GM21381 (cell line): ENCODE results near the gene CACNA1F.

Source experiments
- ATAC-seq: cut with Tn5 transposase; IDR thresholded peaks from one replicate; pipeline ENCODE4 v1.9.1; 2021; ENCODE audit warnings: mild to moderate bottlenecking, moderate library complexity; ENCODE audit not compliant: unreplicated experiment

CACNA1F gene

DNA sequence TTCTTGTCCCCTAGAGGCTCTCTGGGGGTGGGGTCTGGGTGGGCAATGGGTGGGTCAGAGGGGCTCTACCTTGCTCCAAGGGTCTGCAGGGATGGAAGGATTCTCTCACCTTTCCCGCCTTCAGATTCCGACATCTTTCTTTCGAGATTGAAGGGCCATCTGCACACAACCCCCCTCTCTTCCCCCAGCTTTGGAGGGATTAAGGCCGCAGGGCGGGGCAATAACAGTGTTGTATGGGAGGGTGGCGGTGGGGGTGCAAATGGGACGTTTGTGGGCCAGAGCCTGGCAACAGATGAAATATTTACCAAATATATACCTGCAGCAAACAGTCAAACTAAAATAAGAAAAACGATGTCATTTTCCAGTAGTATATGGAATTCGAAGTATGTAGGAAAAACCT lies at the start of gene CACNA1F:
CACNA1F (minus strand) TSS at position 165 of the 400 bp plus-strand sequence; CDS start at position 134, 31 bp downstream.
- no peak for ATAC-seq

DNA sequence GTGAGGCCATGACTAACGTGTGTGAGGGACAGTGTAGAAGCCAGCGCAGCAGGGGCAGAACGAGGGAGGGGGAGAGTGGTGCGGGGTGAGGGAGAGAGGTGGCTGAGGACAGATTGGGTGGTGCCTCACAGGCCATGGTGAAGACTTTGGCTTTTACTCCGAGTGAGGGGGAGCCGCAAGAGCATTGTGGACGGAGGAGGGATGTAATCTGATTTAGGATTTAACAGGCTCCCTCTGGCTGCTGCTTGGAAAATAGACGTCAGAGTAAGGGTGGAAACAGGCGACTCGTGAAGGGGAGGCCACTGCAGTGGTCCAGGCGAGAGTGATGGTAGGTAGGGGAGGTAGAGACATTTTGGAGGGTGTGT lies 49.5 kb upstream of the CACNA1F start:
- no peak for ATAC-seq

DNA sequence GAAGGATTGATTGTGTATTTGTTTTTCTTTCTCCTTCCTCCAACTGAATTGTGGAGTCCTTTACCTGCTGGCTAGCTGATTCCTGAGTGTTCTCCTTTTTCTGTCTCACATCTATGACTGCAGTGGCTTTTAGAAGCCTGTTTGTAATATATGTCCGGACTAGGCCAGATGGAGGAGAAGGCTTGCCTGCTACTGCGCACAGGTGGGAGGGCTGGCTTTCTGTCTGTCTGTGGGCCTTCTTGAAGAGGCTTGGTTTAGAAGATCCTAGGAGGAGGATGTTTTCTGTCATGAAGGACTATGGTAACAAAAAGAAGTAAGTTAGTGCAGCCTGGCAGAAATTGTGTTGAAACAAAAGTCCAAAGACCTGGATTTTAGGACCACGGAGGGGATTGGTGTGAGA lies 44.9 kb upstream of the CACNA1F start:
- no peak for ATAC-seq

DNA sequence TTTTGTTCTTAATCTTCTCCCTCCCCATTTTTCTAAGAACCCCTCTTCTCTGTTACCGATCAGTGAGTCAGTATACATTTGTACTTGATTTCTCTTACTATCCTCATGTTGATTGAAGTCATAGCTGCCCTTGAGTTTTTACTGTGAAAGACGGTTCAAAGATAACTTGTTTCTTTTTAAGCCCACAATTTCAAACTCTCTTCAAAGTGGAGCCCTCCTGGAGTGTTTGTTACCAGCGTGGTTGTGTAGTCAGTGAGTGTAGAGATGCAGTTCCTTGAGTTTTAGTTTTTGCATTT lies 44.3 kb upstream of the CACNA1F start:
- ATAC-seq: no peak

DNA sequence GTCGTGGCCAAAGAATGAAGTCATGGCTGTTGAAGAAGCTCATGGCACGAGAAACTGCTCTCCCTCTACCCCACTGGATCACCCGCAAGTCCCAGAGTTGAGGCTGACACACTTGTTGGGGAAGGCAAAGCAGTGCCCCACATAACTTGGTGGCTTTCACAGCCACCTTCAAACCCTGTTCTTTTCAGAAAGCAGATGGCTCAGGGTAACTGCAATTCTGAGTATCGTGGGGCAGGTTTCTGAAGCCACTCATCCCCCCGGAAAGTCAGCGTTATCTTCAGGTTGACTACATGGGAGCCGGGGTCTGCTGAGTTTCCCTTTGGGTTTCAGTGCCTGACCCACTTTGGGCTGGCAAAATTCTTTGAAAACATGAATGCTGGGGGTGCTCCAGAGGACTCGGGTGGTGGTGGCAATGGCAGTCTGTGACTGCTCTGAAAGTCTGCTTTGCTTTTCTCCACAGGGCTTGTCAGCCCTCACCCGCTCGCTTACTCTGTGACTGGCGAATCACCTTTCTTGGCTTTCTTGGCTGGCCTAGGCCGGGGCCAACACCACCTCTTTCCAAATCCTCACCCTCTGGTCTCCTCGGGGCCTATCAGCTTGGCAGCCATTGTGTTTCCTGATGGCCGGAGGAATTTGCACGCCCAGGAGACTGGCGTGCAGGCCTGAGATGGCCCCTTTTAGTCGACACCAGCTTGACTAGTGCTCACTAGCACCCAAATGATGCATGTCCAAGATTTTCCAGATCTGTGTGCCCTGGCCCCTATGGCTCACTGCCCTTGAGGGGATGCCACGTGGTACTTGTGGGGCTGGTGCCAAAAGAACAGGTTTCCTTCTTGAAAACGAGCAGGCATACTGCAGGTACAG lies 43.8 kb upstream of the CACNA1F start:
- no peak for ATAC-seq

DNA sequence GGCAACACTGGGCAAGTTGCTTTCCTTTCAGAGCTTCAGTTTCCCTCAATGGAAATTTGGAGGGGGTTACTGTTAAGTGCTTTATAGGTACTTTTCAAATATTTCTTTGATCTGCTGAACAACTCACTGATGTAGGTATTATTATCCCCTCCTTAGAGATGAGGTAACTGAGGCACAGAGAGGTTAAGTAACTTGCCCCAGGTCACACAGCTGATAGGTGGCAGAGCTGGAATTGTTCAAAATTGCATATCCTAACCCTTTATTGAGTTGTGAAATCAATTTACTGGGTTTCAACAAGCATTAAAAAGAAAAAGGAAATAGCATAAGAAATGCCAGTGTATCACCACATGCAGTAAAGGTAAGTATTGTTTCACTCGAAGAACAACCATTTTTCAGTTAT lies 43.1 kb upstream of the CACNA1F start:
- no peak for ATAC-seq

DNA sequence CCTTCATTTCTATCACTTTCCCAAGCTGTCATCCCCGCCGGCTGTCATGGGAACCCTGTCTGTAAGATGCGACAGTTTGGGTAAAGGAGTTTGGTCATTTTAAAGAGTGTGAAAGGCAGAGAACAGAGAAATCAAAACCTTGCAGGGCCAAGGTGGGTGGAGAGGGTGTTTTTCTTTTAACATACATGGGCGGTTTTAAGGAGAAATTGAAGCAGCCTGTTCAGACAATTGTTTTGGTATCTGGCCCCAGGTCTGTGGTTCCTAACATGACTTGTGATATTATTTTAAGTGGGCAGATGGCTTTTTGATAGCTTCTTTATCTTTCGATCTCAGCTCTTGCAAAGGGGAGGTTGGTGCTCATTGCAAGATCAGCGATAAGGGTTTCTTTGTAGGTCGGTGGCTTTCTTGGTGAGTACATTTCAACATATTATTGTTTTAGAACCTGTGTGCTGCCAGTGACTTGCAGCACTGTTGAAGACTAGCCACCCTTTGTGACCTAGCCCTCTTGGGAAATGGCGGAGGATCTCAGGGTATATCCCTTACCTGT lies 40.1 kb upstream of the CACNA1F start:
- ATAC-seq: no peak

DNA sequence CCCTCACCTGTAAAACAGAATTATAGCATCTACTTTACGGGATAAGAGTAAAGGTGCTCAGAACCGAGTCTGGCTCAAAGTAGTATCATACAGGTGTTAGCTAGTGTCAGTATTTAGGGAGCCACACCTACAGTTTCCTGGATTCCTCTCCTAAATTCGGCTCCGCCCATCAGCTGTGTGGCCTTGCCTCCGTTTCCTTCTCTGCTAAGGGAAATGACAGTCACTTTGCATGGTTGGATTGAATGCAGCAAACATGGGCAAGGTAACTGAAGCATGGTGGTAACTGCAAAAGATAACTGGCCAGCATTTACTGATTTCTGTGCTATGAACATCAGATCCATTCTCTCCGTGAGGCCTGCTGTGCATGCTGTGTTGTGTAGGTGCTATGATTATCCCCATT lies 39.3 kb upstream of the CACNA1F start:
- ATAC-seq: no peak

DNA sequence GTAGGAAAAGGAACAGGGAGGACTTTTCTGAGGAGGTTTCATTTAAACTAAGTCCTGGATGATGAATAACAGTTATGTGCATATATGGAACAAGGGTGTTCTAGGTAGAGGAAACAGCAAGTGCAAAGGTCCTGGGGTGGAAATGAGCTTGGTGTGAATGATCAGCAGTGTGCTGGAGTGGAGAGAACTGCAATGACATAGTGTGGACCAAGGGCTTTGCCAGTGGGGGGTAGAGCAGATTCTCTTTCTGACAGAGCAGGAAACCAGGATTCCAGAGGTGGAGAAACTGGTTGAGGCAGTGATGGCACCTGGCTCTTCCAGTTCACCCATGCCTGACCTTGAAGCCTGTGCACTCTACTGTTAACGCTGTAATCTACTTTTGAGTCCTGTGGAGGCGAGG lies 38.2 kb upstream of the CACNA1F start:
- ATAC-seq: no peak

DNA sequence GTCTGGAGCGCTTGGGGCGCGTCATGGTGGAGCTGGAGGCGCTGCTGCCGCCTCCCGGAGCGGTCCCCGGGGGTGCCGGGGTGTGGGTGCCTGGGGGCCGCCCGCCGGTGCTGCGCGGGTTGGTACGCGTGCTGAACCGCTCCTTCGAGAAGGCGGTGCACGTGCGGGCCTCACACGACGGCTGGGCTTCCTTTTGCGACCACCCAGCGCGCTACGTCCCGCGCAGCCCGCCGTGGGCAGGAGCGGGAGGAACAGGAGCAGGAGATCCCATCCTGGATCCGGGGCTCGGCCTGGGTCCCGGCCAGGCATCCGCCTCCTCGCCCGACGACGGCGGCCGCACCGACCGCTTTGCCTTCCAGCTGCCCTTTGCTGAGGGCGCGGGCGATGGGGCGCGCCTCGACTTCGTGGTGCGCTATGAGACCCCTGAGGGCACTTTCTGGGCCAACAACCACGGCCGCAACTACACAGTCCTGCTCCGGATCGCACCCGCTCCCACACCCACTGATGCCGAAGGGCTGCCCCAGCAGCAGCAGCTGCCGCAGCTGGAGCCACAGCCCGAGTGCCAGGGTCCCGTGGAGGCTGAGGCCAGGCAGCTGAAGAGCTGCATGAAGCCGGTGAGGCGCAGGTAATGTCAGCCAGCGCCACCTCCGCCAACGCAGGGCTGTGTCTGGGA lies 37.2 kb upstream of the CACNA1F start:
- ATAC-seq: no peak

DNA sequence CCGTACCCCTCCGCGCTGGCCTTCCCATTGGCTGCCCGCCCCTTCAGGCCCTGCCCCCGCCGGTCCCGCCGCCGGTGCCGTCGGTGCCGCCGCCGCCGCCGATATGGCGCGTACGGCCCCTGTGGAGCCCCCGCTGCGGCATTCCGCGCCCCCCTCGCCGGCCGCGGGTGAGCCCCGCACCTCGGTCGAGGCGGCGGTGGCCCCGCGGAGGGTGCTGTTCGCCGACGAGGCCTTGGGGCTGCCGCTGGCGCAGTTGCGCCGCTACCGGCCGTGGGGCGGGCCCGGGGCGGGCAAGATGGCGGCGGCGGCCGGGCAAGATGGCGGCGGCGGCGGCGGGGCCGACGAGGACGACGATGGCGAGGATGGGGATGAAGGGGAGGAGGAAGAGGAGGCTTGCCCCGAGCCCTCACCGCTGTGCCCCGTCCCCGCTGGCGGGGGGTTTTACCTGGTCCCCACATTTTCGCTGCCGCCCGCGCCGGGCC lies 36.7 kb upstream of the CACNA1F start, which contains the start of gene PPP1R3F:
PPP1R3F (plus strand) TSS at position 27 of the 482 bp plus-strand sequence; CDS start at position 104, 77 bp downstream.
- ATAC-seq: peak; percentile 27

DNA sequence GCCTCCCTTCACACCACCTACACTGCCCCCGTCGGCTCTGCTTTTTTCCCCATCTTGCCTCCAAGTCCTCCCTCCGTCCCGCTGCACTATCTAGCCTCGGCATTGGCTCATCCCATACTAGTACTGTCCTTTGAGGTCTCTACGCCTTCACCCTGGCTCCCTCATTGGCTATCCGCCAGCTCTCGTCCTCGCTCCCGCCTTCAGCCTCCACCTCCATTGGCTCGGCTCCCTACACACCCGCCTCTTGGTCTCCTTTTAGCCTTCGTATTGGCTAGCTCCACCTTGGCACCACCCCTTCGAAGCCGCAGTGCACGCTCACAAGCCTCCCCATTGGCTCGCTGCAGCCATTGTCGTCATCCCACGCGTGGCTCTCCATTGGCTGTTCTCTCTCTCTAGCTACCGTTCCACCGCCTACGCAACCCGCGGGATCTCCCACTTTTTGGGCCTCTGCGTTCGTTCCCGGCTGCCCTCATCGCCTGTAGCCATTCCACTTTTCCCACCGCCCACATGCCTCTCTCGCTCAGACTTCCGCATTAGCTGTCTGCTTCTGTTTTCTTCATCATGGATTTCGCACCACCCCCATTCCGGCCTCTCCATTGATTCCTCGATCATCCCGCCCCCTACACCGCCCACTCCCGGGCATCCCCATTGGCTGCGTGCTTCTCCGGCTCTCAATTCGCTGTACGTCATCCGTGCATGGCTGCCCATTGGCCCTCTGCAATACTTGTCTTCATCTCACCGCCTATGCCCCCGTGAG lies 36.0 kb upstream of the CACNA1F start:
- ATAC-seq: peak; percentile 83

DNA sequence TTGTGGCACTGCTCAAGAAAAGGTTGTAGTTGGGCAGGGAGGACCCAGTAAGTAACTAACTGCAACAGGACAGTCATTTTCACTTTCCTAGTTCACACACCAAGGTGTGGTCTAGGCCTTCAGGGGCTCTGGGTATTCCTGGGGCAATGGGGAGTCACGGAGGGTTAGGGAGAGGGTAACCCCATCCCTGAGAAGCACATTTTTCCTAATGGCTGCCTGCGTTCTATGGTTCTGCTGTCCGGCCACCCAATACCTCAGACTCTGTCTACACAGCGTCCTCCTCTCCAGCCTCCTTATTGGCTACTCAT lies 35.5 kb upstream of the CACNA1F start:
- ATAC-seq: no peak

DNA sequence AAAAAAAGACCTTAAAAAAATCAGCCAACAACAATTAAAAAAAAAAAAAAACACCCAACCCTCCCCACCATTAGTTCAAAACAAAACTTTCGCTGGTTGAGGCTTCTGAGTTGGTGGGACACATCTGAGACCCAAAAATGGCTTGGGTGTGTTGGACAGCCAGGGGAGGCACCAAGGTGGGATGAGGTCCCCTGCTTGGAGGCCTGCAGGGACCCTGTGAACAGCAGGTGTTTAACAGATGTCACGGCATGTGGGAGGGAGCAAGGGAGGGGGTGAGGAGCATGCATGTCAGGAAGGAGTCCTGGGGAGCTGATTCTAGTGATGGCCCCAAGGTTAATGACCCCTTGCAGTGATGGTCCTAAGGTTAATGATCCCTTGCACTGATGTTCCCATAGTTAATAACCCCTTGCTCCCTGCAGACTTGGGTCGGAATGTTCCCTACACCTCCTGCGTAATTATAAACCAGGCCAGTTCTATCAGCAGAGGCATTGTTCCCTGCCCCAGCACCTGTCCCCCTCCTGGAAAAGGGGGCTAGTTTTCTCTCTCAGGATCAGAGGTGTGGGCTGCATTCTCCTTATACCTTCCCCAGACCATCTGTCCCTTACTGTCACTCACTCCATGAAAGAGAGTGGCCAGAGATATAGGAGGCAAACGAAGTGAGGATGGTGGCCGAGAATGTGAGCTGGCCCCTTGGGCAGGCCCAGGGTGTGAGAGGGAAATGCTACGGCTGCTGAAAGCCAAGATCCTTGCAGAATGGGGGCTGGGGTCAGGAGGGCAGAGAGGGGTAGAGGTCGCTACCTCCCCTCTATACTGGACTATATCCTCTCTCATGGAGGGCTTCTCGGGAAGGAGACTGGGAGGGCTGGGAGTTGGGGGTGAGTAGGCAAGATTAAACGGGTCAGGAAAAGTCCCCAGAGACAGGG lies 33.6 kb upstream of the CACNA1F start:
- no peak for ATAC-seq

DNA sequence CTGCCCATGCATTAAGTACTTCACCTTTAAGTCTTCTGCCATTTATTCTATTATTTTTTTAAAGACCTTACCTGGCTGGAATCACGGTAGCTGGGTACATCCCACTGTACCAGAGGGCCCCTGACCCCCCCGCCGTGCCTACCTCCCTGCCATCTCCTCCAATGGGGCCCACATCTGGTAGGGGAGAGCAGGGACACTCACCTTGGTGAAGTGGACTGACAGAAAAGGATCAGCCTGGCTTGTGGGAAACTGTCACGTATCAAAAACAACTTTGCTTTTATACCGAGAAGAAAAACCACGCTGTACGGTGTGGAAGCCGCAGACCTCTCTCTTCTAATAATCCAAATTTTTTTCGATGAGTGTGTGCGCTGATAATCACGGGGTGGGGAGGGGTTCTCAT lies 31.3 kb upstream of the CACNA1F start, which contains the start of gene FOXP3:
FOXP3 (minus strand) TSS at position 251 of the 400 bp plus-strand sequence. CDS start 6,205 bp downstream, outside the sequence.
- no peak for ATAC-seq

DNA sequence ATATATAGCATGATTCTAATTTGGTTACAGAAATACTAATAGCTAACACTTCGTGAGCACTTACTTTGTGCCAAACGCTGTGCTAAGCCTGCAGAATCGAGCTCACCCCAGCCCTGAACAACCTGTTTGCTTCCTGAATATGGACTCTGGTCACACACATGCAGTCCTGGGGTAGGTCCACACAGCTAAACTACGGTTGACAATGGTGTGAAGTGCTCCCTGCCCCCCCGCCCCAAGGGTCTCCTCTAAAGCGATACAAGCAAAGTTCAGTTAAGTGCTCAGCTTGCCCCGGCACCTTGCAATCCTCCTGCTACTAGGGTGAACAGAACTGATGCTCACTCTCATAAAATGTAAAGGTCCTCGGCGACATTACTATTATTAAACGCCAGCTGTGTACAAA lies 30.5 kb upstream of the CACNA1F start:
- ATAC-seq: no peak

DNA sequence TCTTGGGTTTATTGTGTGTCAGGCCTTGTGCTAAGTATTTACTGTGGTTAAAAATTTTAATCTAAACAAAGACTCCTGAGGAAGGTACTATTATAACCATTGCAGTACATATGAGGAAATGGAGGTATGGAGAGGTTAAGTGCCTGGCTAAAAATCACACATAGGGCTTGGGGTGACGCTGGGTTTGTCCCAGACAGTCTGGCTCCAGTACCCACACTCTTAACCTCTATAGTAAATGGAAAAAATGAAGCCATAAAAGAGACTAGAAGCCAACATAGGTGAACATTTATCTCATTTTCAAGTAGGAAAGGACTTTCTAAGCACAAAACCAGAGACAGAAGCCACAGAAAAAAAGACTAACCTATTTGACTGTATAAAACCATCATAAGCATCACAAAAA lies 29.5 kb upstream of the CACNA1F start:
- no peak for ATAC-seq

DNA sequence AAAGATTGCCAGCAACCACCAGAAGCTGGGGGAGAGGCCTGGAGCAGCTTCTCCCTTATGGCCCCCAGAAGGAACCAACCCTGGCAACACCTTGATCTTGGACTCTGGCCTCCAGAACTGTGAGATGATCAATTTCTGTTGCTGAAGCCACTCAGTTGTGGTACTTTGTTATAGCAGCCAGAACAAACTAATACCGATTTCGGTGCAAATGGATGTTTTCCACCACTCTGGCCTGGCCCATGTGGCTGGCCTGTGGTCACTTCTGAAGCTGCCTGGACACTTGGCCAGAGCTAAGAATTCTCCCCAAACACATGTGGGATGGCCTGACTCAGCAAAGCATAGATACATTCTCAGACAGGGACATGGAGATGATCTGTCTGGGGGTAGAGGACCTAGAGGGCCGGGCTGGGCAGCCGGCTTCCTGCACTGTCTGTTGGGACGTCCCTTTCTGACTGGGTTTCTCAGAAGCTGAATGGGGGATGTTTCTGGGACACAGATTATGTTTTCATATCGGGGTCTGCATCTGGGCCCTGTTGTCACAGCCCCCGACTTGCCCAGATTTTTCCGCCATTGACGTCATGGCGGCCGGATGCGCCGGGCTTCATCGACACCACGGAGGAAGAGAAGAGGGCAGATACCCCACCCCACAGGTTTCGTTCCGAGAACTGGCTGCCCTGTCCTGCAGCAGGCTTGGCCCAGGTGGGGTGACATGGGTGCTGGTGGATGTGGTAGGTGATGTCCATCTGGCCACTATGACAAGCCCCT lies 27.3 kb upstream of the CACNA1F start:
- ATAC-seq: no peak

DNA sequence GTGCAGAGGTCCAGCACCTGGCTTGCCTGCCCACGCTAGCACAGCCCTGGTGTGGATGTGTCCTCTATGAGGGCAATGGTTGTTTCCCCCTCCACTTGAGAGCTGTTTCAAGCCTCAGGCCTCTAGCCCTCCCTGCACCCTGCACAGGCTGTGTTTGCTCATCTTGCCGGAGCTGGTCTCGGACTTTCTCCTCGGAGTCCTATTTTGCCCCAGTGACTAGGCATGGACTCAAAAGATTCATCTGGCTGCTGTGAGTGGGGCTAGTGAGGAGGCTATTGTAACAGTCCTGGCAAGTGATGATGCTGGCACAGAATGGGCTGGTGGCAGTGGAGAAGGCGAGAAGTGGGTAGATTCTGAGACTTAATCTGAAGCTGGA lies 25.6 kb upstream of the CACNA1F start:
- no peak for ATAC-seq
